ENCODE data around the gene TEX13B. TPM values are rescaled to one million over a fixed set of nuclear protein-coding genes. Genes with fewer than 3 reads are reported as not detected.
"Not testable (repeated sequence)": the region's sequence is repeated elsewhere in the genome, so short reads cannot be mapped to it uniquely, and the experiment has no call there.

Gene TEX13B
- total RNA-seq, 1 donor from 2014 or later: not detected

GRCh38 chrX:107955337-107955736 lies 26.8 kb downstream of the TEX13B start:
- DNase-seq (ENCODE audit: low spot score); intact Hi-C loops (cut with DNase I): not testable (repeated sequence)

DNA sequence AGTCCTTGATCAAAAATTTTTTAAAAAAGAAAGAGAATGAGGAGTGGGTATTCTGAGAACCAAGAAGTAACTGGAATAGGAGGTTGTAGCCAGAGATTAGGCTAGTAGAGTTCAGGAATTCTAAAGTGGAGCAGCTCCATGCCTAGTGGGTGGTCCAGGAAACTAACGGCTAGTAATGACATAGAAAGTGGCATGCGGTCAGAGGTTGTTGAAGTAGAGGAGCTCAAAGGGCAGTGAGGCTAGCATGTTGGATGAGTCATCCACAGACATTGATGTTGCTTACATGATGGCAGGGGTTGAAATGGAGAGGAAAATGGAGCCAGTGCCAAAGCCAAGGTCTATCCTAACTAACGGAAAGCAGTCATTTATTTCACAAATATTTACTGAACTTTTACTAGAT lies 42.1 kb downstream of the TEX13B start:
- intact Hi-C loops (cut with DNase I): no loop called here
- no peak for DNase-seq (ENCODE audit: low spot score)

GRCh38 chrX:107936434-107936730 lies 45.8 kb downstream of the TEX13B start:
- intact Hi-C loops (cut with DNase I): no loop called here
- no peak for DNase-seq (ENCODE audit: low spot score)

DNA sequence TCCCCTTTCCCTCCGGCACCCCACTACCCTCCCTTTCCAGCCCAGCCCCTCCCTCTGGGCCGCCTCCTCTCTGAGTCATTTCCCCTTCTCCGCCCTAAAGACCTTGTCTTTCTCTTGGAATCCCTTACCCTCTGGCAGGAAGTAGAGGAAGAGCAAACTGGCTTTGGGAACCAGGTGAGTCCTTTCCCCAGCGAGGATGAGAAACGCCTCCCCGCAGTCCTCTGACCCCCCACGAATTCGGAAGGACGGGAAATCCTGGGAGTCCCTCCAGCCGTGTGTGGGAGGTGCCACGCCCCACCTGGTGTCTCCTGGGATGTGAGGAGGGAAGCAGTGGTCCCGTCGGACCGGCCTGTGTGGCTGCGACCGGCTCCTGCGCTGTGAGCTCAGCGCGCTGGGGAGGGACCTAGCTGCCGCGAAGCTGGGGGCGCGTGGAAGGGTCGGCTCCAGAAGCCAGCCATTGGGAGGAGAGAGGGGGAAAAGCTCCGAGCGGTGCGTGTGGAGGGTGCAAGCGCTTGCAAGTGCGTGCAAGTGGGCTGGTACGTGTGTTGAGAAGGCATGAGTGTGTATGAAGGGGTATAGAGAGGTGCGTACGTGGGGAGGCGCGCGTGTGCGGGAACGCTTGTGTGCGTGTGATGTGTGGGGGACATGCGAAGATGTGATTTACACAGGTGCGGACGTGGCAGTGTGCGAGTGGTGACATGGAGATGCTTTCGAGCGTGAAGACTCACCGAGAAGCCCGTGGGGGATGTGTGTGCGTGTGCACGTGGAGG lies 46.3 kb downstream of the TEX13B start:
- intact Hi-C loops (cut with DNase I): no loop called here
- no peak for DNase-seq (ENCODE audit: low spot score)

DNA sequence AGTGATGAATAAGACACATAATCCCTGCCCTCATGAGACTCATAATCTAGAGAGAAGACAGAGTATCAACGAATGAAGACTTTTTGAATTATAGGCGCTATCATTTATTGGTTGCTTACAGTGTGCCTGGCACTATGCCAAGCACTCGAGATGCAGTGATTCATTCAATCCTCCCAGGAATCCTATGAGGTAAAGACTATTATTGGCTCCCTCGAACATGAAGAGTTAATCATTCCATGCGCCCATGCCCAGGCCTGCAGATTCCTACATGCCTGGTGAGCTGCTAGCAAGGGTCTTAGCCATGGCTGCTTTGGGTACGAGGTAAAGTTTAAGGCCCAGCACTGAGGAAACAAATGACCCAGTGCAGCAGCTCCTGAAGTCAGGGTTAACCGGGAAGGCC lies 47.0 kb downstream of the TEX13B start:
- DNase-seq (ENCODE audit: low spot score): no peak

GRCh38 chrX:107934262-107934661 lies 47.9 kb downstream of the TEX13B start:
- no peak for DNase-seq (ENCODE audit: low spot score)
- intact Hi-C loops (cut with DNase I): no loop called here

More for the DNA sequence above, 47.0 kb downstream of the TEX13B start:
- intact Hi-C loops (cut with DNase I): no loop called here

Other genes starting within 250 kb of the TEX13B start
- 33.0 TPM for gene TSC22D3, start 206.6 kb downstream of the TEX13B start, total RNA-seq
- gene NCBP2L, start 204.6 kb downstream of the TEX13B start, total RNA-seq: not detected
- 5.6 TPM for gene MID2, start 156.5 kb downstream of the TEX13B start, total RNA-seq
- not detected for gene VSIG1, start 62.7 kb upstream of the TEX13B start, total RNA-seq
- 22.1 TPM for gene PSMD10, start 109.2 kb upstream of the TEX13B start, total RNA-seq
- 19.2 TPM for gene ATG4A, start 109.4 kb upstream of the TEX13B start, total RNA-seq